Loucy (cell line): ENCODE results near the gene TXNIP.

Experiments used
- H2AFZ ChIP-seq: fragments of 200-600 bp; sonication (generic); 2 replicates; pipeline ENCODE4 v1.6.0; 2016; ENCODE audit warnings: antibody characterized with exemption, mild to moderate bottlenecking, low read length, moderate library complexity
- H3F3A ChIP-seq: fragments of 200-600 bp; 2 replicates; pipeline ENCODE4 v1.6.0; 2016; ENCODE audit warnings: antibody characterized with exemption, low read depth, mild to moderate bottlenecking
- H3K27me3 ChIP-seq: fragments of 200-600 bp; sonication (generic); 2 replicates; pipeline ENCODE4 v1.6.1; 2014; ENCODE audit warnings: low read length, mild to moderate bottlenecking; ENCODE audit not compliant: insufficient read depth, poor library complexity, severe bottlenecking
- H3K36me3 ChIP-seq: fragments of 200-600 bp; sonication (generic); 2 replicates; pipeline ENCODE4 v1.6.1; 2016; ENCODE audit warnings: low read length; ENCODE audit not compliant: insufficient read depth
- H3K4me1 ChIP-seq: fragments of 200-600 bp; sonication (generic); 2 replicates; pipeline ENCODE4 v1.5.1; 2014; ENCODE audit warnings: low read length, mild to moderate bottlenecking; ENCODE audit not compliant: insufficient read depth, poor library complexity, severe bottlenecking
- H3K4me2 ChIP-seq: fragments of 200-600 bp; sonication (generic); 2 replicates; pipeline ENCODE4 v1.6.0; 2014; ENCODE audit warnings: antibody characterized with exemption, low read length, low read depth, mild to moderate bottlenecking; ENCODE audit not compliant: poor library complexity, severe bottlenecking
- H3K4me3 ChIP-seq: fragments of 200-600 bp; sonication (generic); 2 replicates; pipeline ENCODE4 v1.5.1; 2014; ENCODE audit warnings: low read length, mild to moderate bottlenecking, mixed read lengths; ENCODE audit not compliant: poor library complexity, severe bottlenecking
- H3K79me2 ChIP-seq: fragments of 200-600 bp; sonication (generic); 2 replicates; pipeline ENCODE4 v1.6.1; 2014; ENCODE audit warnings: low read length; ENCODE audit not compliant: insufficient read depth
- H3K9ac ChIP-seq: fragments of 200-600 bp; sonication (generic); 2 replicates; pipeline ENCODE4 v1.6.0; 2014; ENCODE audit warnings: mild to moderate bottlenecking, low read depth, low read length, moderate library complexity; ENCODE audit not compliant: poor library complexity, severe bottlenecking
- H3K9me2 ChIP-seq: fragments of 200-600 bp; sonication (generic); replicated peaks from 2 replicates; pipeline ENCODE4 v1.6.1; 2016; ENCODE audit warnings: low read depth, low read length, mixed read lengths
- H3K9me3 ChIP-seq: fragments of 200-600 bp; sonication (generic); 2 replicates; pipeline ENCODE4 v1.6.1; 2014; ENCODE audit warnings: mild to moderate bottlenecking, antibody characterized with exemption, low read length, low read depth; ENCODE audit not compliant: insufficient read depth
- H4K20me1 ChIP-seq: fragments of 200-600 bp; sonication (generic); 2 replicates; pipeline ENCODE4 v1.6.0; 2014; ENCODE audit warnings: antibody characterized with exemption, low read length, mild to moderate bottlenecking; ENCODE audit not compliant: insufficient read depth, poor library complexity, severe bottlenecking
- CTCF ChIP-seq: fragments of 200-600 bp; sonication (generic); conservative IDR thresholded peaks from 2 replicates; pipeline ENCODE4 v1.5.1; 2014; ENCODE audit warnings: mild to moderate bottlenecking, antibody characterized with exemption, low read length
- EZH2phosphoT487 ChIP-seq: fragments of 200-600 bp; IDR thresholded peaks from 2 replicates; pipeline ENCODE4 v1.6.1; 2018; ENCODE audit warnings: antibody characterized with exemption, mild to moderate bottlenecking, moderate library complexity, borderline replicate concordance

The TXNIP gene

GRCh38 chr1:145975216-145975615 is 21.2 kb downstream of the TXNIP start:
- Histone ChIP-seq H3F3A (peaks cover 9% of the 10 kb centered on the region; the same call in 1 of the 2 replicates), H3K4me1 (peaks cover 31% of the 10 kb centered on the region), H3K9ac (no peak overlapping the region), H3K4me3 (no peak overlapping the region), H4K20me1 (no peaks in the 10 kb centered on the region), H3K4me2 (no peak overlapping the region), H3K36me3 (no peaks in the 10 kb centered on the region), H2AFZ (no peak overlapping the region), H3K27me3 (no peaks in the 10 kb centered on the region), H3K9me3 (no peaks in the 10 kb centered on the region), H3K9me2 (no peaks in the 10 kb centered on the region), H3K79me2 (no peaks in the 10 kb centered on the region)
- no peak for TF ChIP-seq EZH2phosphoT487

- Histone ChIP-seq H3K4me1 (peaks cover 26% of the 10 kb centered on the region), H3K4me2 (no peak overlapping the region), H2AFZ (no peak overlapping the region), H3K9me2 (no peaks in the 10 kb centered on the region), H3K27me3 (no peaks in the 10 kb centered on the region), H4K20me1 (no peaks in the 10 kb centered on the region), H3K9me3 (no peaks in the 10 kb centered on the region), H3K4me3 (no peak overlapping the region), H3K36me3 (no peaks in the 10 kb centered on the region), H3F3A (peaks cover 5% of the 10 kb centered on the region; the same call in 1 of the 2 replicates), H3K9ac (no peak overlapping the region), H3K79me2 (no peaks in the 10 kb centered on the region)
- TF ChIP-seq EZH2phosphoT487 (no peak), CTCF (no peak)
Observed at GRCh38 chr1:145974721-145975120, 21.7 kb downstream of the TXNIP start.

GRCh38 chr1:145972580-145972979 is 23.8 kb downstream of the TXNIP start:
- Histone ChIP-seq H3K9ac (no peak overlapping the region), H3K9me2 (no peaks in the 10 kb centered on the region), H3K36me3 (no peaks in the 10 kb centered on the region), H3K4me3 (no peak overlapping the region), H3F3A (no peaks in the 10 kb centered on the region), H3K4me2 (no peak overlapping the region), H3K79me2 (peaks cover 1% of the 10 kb centered on the region; the same call in 1 of the 2 replicates), H2AFZ (no peak overlapping the region), H3K27me3 (no peaks in the 10 kb centered on the region), H3K4me1 (peaks cover 7% of the 10 kb centered on the region), H3K9me3 (no peaks in the 10 kb centered on the region), H4K20me1 (no peaks in the 10 kb centered on the region)
- TF ChIP-seq EZH2phosphoT487 (no peak), CTCF (no peak)

- H3K79me2 ChIP-seq = peaks cover 23% of the 10 kb centered on the region; the same call in 1 of the 2 replicates
- no peaks in the 10 kb centered on the region for H3K9me2 ChIP-seq
- peaks cover 20% of the 10 kb centered on the region for H3K4me1 ChIP-seq
- H3K9ac ChIP-seq = no peak overlapping the region
- H3K4me3 ChIP-seq = no peak overlapping the region
- H3K9me3 ChIP-seq = no peaks in the 10 kb centered on the region
- H3K36me3 ChIP-seq = no peaks in the 10 kb centered on the region
- no peaks in the 10 kb centered on the region for H4K20me1 ChIP-seq
- no peaks in the 10 kb centered on the region for H3K27me3 ChIP-seq
- H3F3A ChIP-seq = 0 out of 2 replicates have a peak, but pooled peaks cover 8% of the 10 kb centered on the region
- H2AFZ ChIP-seq = no peak overlapping the region
- no peak overlapping the region for H3K4me2 ChIP-seq
- TF ChIP-seq CTCF (no peak), EZH2phosphoT487 (no peak)
Observed at GRCh38 chr1:145967288-145967687, 29.1 kb downstream of the TXNIP start.
